HG03159 (cell line): ENCODE results near the gene PLP2.
"Not testable (repeated sequence)": the region's sequence is repeated elsewhere in the genome, so short reads cannot be mapped to it uniquely, and the experiment has no call there.

ENCODE experiments used
- ATAC-seq: cut with Tn5 transposase; IDR thresholded peaks from one replicate; pipeline ENCODE4 v1.9.1; 2021; ENCODE audit warnings: mild to moderate bottlenecking, moderate library complexity; ENCODE audit not compliant: unreplicated experiment

PLP2 gene, protein sequence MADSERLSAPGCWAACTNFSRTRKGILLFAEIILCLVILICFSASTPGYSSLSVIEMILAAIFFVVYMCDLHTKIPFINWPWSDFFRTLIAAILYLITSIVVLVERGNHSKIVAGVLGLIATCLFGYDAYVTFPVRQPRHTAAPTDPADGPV

DNA sequence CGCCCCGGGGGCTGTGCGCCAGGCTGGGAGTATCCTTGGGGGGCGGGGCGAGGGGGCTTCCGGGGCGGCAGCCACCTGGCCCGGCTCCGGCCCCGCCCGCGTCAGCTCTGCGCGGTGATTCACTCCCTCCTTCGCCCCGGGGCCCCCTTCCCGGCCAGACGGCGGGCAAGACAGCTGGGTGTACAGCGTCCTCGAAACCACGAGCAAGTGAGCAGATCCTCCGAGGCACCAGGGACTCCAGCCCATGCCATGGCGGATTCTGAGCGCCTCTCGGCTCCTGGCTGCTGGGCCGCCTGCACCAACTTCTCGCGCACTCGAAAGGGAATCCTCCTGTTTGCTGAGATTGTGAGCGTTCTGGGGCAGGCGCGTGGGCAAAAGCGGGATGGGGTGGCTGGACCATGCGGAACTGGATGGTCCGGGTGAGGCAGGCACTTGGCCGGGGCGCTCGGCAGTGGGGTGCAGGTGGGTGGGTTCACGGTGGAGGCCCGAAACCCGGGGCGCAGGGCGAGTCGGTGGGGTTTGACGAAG, at the start of gene PLP2:
Gene PLP2 (plus strand): TSS at position 147 of the 528 bp plus-strand sequence. CDS start 103 bp downstream, at position 250.
- ATAC-seq: no peak

DNA sequence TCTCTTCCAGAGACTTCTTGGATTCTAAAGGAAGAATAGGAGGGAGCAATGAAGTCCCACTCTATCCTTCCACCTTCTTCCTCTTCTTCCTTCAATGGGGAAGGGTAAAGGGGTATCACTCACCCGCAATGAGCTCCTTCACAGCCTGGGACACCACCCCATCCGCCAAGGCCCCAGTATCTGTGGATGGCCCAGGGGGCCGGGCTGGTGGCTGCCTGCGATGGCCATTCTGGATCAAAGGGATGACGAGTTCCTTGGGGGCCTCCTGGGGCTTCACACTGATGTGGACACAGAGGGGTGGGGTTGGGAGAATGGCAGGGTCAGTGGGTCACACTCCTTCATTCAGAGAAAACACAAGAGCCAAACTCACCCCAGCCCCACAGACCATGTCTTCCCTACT, 49.2 kb upstream of the PLP2 start:
- no peak for ATAC-seq

DNA sequence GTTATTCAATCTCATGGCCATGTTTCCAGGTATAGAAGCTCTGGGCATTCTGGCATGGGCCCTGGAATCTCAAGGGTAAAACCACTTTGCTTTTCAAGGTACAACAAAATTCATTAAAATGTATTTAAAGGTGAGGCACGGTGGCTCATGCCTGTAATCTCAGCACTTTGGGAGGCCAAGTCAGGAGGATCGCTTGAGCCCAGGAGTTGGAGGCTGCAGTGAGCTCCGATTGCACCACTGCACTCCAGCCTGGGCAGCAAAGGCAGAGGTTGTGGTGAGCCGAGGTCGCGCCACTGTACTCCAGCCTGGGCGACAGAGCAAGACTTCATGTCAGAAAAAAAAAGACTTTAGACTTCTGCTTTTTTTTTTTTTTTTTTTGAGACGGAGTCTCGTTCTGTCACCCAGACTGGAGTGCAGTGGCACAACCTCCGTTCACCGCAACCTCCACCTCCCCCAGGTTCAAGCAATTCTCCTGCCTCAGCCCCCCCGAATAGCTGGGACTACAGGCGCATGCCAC, 43.9 kb upstream of the PLP2 start:
- not testable (repeated sequence) for ATAC-seq

DNA sequence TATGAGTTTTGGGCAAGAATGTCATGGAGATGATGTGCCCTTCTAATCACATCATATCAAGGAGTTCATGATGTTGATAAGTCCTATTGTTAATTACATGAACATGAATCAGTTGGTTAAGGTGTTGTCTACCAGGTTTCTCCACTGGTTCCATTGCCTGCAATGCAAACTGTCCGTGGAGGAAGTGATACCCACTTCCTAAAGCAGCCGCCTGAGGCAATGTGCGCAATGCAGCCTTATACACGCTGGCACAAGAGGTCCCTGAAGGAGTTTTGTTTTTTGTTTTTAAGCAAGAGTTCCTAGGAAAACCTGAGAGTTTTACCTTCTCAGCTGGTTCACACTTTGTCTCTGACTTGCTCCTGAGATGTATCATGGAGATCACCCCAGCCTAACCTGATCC, 42.3 kb upstream of the PLP2 start:
- ATAC-seq: no peak

DNA sequence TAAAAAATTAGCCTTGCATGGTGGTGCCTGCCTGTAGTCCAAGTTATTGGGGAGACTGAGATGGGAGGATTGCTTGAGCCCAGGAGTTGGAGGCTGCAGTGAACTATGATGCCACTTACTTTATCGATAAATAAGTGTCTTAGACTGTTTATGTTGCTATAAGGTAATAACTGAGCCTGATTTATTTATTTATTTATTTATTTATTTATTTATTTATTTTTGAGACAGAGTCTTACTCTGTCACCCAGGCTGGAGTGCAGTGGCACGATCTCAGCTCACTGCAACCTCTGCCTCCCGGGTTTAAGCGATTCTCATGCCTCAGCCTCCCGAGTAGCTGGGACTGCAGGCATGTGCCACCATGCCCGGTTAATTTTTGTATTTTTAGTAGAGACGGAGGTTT, 39.4 kb upstream of the PLP2 start:
- not testable (repeated sequence) for ATAC-seq

DNA sequence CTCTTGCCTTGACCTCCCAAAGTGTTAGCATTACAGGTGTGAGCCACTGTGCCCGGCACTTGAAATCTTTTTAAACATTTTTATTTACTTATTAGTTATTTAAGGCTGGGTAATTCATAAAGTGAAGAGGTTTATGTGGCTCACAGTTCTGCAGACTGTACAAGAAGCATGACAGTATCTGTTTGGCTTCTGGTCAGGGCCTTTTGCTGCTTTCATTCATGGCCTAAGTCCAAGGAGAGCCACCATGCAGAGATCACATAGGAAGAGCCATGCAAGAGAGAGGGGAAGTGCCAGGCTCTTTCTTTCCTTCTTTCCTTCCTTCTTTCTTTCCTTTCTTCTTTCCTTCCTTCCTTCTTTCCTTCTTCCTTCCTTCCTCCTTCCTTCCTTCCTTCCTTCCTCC, 37.9 kb upstream of the PLP2 start:
- no peak for ATAC-seq

DNA sequence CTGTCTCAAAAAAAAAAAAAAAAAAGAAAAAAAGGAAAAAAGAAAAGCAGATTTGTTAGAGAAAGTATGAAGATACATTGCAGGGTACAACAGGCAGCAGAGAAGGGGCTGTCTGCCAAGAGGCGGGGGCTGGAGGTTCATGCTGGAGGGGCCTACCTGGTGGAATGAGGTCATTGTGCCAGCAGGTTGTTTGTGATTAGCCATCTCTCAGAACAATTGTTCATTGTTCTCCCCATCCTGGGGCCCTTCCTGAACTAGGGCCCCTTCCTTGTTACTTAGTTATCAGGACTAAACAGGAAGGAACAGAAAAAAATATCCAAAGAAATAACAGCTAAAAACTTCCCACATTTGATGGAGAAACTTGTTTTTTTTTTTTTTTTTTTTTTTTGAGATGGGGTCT, 34.2 kb upstream of the PLP2 start:
- ATAC-seq: no peak

DNA sequence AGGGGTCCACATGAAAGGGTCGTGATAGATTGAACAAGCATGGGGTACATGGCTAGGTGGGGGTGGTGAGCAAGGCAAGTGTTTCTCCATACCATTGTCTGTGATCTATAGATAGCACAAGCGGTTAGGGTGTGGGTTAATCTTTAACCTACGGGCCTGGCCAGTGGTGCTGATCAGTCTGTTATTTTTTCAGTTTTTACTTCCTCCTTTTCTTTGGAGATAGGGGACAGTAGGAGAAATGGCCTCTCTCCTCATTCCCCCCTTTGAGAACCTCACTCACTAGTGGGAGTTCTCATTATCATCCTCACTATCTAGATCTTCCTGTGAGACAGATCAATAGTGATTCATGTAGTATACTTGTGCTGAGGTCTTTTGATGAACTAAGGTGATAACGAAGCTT, 32.0 kb upstream of the PLP2 start:
- no peak for ATAC-seq

DNA sequence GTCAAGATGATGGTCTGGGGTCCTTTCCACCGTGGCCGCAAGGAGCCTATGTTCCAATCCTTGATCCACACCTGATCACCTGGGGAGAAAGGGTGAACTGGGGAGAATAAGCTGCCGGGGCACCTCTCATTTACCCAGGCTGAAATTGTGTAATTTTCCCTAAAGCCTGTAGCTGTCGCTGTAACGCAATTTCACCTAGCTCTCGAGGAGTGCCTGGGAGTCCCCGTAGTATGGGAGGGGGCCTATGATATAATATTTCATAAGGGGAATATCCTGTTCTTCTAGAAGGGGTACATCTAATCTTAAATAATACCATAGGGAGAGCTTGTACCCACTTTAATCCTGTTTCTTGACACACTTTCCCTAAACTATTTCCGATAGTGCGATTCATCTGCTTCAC, 29.4 kb upstream of the PLP2 start:
- not testable (repeated sequence) for ATAC-seq

DNA sequence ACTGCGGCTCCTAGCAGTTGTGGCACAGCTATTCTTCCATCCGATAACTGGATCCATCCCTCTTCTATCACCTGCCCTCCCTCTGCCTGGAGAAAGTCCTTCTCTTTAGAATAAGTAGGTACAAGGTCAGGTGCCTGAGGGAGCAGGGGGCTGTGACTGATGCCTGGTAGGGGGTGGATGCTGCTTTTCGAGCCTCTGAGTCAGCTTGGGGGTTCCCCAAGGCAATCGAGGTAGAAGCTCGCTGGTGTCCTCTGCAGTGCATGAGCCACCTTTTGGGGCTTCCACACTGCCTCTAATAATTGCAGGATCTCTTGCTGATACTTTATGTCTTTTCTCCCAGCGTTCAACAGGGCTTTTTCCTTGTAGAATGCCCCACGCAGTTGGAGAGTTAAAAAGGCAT, 28.5 kb upstream of the PLP2 start:
- not testable (repeated sequence) for ATAC-seq

DNA sequence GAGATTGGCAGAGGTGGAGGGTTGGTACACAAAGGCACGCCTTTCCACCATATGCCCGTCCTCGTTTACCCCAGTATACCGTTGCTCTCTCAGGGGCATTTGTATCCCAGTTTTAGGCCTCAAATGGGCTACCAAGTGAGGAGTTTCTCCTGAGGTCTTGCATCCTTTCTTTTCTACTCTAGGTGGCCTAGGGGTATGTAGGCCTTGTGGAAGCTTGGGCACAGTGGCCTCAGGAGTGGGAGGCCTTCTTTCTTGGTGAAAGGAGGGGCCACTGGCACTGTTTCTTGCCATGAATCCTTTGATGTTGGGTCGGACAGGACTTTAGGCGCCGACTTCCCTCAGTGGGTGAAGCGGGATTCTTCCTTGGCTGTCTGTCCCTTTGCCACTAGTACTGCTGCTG, 24.4 kb upstream of the PLP2 start:
- no peak for ATAC-seq

DNA sequence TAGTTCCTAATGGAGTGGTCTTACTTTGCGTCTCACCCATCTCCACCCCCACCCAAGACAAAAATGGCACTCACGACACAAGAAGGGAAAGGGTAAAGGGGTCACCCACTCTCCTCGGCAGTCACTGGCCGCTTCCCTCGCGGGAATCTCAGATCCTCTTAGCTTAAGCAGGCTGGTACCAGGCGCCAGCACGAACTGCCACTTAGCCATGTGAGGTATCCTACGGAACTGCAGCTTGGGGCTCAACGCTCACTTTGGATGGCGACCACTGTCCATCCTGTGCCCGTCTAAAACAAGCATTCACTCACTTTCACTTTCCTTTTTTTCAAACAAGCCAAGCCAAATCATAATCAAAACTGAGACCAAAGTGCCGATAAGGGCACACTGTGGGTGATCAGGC, 23.8 kb upstream of the PLP2 start:
- no peak for ATAC-seq

DNA sequence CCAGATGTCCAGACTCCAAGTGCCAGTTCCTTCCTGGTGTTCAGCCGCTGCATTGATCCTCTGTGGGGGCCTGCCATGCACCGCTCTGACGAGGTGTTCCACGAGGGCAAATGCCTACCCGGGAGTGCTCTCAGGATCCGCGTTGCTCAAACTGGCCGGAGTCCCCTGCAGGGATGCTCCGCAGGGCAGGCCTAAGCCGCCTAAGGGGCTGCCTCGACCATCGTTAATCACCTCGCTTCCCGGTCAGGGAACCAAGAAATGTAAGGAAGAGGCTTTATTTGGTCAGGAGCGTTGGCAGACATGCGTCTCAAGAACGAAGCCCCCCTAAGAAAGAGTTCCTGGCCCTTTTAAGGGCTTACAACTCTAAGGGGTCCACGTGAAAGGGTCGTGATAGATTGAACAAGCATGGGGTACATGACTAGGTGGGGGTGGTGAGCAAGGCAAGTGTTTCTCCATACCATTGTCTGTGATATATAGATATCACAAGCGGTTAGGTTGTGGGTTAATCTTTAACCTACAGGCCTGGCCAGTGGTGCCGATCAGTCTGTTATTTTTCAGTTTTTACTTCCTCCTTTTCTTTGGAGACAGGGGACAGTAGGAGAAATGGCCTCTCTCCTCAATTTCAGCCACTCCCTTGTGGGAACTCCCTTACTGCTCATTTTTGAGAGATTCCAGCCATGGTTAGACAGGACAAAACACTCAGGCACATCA, 23.2 kb upstream of the PLP2 start:
- ATAC-seq: not testable (repeated sequence)

DNA sequence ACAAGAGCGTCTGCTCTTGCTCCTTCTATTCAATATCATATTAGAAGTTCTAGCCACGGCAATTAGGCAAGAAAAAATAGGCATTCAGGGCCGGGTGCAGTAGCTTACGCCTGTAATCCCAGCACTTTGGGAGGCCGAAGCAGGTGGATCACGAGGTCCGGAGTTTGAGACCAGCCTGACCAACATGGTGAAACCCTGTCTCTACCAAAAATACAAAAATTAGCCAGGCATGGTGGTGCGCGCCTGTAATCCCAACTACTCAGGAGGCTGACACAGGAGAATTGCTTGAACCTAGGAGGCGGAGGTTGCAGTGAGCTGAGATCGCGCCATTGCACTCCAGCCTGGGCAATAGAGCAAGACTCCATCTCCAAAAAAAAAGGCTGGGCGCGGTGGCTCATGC, 22.4 kb upstream of the PLP2 start:
- ATAC-seq: not testable (repeated sequence)

DNA sequence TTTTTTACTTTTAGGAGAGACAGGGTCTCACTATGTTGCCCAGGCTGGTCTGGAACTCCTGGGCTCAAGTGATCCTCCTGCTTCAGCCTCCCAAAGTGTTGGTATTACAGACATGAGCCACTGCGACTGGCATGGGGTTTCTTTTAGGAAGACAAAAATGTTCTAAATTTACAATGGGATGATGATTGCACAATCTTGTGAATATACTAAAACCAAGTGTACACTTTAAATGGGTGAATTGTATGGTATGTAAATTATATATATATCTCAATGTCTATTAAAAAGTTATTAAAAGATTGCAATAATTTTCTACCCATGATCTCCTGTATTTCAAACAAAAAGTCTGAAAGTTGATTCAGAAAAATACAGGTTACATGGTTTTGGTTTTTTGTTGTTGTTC, 18.2 kb upstream of the PLP2 start:
- no peak for ATAC-seq

DNA sequence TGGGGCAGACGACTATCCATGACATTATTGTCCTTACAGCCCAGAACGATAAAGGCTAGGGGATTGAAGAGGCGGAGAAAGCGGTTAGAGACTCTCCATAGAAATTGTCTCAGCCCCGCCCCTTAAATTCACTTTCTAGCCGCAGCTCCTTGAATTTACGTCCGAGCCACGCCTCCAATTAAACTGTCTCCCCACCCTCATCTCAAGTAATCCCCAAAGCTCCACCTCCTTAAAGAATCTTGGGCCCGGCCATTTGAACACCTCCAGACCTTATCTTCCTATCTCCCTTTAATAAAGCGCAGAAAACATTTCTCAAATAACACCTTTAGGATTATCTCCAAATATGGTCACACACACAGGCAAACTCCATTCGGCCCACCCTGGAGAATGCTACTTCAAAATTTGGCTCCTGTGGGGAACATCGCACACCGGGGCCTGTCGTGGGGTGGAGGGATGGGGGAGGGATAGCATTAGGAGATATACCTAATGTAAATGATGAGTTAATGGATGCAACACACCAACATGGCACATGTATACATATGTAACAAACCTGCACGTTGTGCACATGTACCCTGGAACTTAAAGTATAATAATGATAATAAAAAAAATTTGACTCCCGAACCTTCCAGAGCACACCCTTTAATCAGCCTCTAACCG, 16.3 kb upstream of the PLP2 start:
- ATAC-seq: no peak

DNA sequence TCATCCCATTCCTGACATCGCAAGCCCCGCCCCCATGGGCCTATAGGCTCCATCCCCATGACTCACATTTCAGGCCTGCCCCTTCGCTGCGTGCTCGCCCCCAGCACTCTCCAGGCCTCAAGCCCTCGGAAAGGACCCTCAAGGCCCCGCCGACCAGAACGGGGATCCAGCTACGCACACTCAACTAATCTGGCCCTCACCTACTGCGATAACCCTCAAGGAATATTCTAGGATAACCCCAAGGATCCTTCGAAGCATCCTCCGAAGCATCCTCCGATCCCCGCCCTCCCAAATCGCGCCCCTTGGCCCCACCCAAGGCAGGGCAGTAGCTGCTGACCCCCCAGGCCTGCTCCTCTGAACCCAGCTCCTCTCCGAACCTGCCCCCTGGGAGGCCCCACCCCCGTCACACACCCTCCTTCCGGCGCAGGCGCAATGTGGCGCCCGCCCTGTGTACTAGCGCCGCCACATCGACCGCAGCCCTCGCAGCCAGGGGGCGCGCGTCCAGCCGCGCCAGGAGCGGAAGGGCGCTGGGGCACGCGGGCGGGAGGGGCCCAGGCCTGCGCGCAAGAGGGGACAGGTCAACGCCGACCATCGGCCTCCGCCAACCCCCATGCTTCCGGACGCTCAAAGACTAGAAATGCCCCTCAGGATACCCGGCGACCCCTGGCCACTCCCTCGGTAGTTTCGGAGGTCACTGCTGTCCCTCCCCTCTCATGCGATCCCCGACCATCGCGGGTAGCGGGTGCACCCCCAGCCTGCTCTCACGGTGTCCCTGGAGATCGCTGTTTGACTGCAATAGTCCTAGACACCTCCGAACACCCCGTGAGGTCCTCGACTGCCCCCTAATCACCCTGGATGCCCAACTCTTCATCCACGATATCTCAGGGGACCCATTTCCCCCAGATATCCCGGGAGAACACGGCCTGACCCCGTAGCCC, 15.5 kb upstream of the PLP2 start:
- ATAC-seq: peak; percentile 84

DNA sequence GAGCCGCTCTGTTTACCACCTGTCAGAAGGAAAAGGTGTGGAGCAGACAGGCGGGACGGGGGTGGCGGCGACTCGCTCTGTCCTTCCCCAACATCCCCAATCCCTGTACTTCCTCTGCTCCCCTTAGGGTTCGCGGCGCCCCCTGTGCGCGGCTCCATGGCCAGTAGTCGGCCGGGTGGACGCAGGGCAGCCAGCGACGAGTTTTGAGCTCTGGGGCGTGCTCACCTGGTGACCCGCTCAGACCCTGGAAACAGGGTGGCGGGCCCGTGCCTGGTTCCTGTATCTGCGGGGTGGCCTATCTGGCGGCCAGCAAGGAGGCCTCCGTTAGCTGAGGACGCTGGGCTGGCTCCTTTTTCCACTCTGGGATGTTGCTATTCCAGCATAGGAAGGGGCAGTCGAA, 14.5 kb upstream of the PLP2 start:
- ATAC-seq: no peak

DNA sequence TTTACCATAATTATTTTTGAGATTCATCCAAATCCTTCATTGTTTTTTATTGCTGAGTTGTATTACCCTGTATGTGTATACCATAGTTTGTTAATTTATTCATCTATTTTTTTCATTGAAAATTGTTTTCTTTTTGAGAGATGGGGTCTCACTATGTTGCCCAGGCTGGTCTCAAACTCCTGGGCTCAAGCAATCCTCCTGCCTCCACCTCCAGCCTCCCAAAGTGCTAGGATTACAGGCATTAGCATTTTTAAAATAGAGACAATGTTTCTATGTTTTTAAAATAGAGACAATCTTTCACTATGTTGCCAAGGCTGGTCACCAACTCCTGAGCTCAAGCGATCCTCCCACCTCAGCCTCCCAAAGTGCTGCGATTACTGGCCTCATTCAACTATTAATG, 10.8 kb upstream of the PLP2 start:
- no peak for ATAC-seq

DNA sequence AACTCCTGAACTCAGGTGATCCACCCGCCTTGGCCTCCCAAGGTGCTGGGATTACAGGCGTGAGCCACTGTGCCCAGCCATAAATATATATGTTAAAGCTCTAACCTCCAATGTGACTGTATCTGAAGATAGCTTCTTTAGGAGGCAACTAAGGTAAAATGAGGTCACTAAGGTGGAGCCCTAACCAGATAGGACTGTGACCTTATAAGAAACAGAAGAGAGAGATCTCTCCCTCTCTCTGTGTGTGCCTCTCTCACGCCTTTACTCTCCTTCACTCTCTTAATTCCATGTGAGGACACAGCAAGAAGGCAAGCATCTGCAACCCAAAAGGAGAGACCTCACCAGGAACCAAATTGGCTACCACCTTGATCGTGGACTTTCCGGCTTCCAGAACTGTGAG, 10.1 kb upstream of the PLP2 start:
- ATAC-seq: no peak

DNA sequence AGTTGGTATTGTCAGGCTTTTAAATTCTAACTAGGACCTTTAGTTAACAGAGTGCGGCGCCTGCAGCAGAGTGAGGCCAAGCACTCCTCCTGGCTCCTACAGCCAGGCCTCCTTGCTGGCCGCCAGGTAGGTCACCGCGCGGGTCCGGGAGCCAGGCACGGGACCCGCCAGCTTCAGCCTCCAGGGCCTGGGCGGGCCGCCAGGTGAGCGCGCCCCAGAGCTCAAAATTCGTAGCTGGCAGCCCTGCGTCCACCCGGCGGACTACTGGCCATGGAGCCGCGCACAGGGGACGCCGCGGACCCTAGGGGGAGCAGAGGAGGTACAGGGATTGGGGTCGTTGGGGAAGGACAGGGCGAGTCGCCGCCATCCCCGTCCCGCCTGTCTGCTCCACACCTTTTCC, 9.1 kb upstream of the PLP2 start, which contains the start of gene MAGIX:
Gene MAGIX (plus strand): TSS at position 139 of the 400 bp plus-strand sequence. CDS start 132 bp downstream, at position 271.
- ATAC-seq: no peak
